Esophagus (tissue), 2 donors: ENCODE measurements around the gene MCEE. TPM values are rescaled to one million over a fixed set of nuclear protein-coding genes. Genes with fewer than 3 reads are reported as not detected.
"Not testable (repeated sequence)": the region's sequence is repeated elsewhere in the genome, so short reads cannot be mapped to it uniquely, and the experiment has no call there.

ENCODE experiments used
- H3K27ac ChIP-seq, 2 donors: one replicate each; pipeline ENCODE4 v1.5.1; 2013; ENCODE audit warnings: low read depth in 2 of 2, mild to moderate bottlenecking in 2 of 2, inconsistent platforms in 1 of 2, low read length in 1 of 2, moderate library complexity in 1 of 2
- H3K27me3 ChIP-seq, 2 donors: one replicate each; pipeline ENCODE4 v1.6.1; 2013; ENCODE audit warnings: low read length in 2 of 2, control low read depth in 1 of 2, mild to moderate bottlenecking in 1 of 2; ENCODE audit not compliant: insufficient read depth in 2 of 2, control insufficient read depth in 1 of 2
- H3K36me3 ChIP-seq, 2 donors: one replicate each; pipeline ENCODE4 v1.6.1; 2013; ENCODE audit warnings: low read length in 1 of 2; ENCODE audit not compliant: control insufficient read depth in 2 of 2, insufficient read depth in 2 of 2
- H3K4me1 ChIP-seq, 2 donors: one replicate each; pipeline ENCODE4 v1.6.1; 2013; ENCODE audit warnings: low read length in 1 of 2; ENCODE audit not compliant: control insufficient read depth in 2 of 2, insufficient read depth in 2 of 2
- H3K4me3 ChIP-seq, 2 donors: one replicate each; pipeline ENCODE4 v1.5.1; 2013; ENCODE audit warnings: low read length in 2 of 2, mild to moderate bottlenecking in 2 of 2, low read depth in 1 of 2, moderate library complexity in 1 of 2
- H3K9me3 ChIP-seq, 2 donors: one replicate each; pipeline ENCODE4 v1.6.1; 2013; ENCODE audit warnings: mild to moderate bottlenecking in 2 of 2, low read depth in 1 of 2, low read length in 1 of 2, moderate library complexity in 1 of 2; ENCODE audit not compliant: control insufficient read depth in 2 of 2, insufficient read depth in 1 of 2
- WGBS, 2 donors: extraction: QIAGEN DNeasy Blood & Tissue Kit; methylation state at CpG; one replicate each; pipeline ENCODE4 v1.1.7; 2013; 5-methylcytosine and 5-hydroxymethylcytosine counted together
- polyA plus RNA-seq, 2 donors: library from polyadenylated mRNA; stranded (reverse); fragments of 200-250 nt; gene quantifications; one replicate each; pipeline ENCODE4 v1.2.3, GENCODE V29; 2013
- donor health status: healthy with polysubstance abuse.
- donor health status: Bipolar disorder and iron deficiency.

Gene MCEE
- polyA plus RNA-seq, 2 donors, result 37.0 to 41.2 TPM

GRCh38 chr2:71113843-71114242 is 16.2 kb downstream of the MCEE start:
- 88 to 100% methylated on average over 1 of the region's 1 CpG for WGBS, 2 donors
- Histone ChIP-seq H3K4me1 (peaks cover 2 to 8% of the 10 kb centered on the region in 2 donors), H3K27ac (no peak overlapping the region), H3K27me3 (no peaks in the 10 kb centered on the region), H3K36me3 (peaks cover 0 to 6% of the 10 kb centered on the region in 2 donors), H3K9me3 (no peaks in the 10 kb centered on the region), H3K4me3 (no peak overlapping the region)

DNA sequence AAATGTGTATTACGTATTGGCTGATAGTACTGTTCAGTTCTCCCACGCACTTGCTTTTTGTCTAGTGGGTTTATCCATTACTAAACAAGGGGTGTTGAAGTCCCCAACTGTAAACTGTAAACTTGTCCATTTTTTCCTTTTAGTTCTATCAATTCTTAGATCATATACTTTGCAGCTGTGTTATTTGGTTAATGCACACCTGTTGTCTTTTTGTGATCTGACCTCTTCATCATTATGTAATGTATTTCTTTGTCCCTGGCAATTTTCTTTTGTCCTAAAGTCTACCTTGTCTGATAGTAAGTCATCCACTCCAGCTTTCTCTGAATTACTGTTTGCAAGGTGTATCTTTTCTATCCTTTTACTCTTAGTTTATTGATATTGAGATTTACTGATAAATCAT is 21.9 kb downstream of the MCEE start:
- no peak overlapping the region for H3K4me3 ChIP-seq
- H3K36me3 ChIP-seq, result no peaks in the 10 kb centered on the region
- no peak overlapping the region for H3K27ac ChIP-seq
- H3K4me1 ChIP-seq, result peaks cover 0 to 3% of the 10 kb centered on the region in 2 donors
- H3K27me3 ChIP-seq, result no peaks in the 10 kb centered on the region
- WGBS, 2 donors, result 90 to 96% methylated on average over 2 of the region's 2 CpGs
- no peaks in the 10 kb centered on the region for H3K9me3 ChIP-seq

- H3K27ac ChIP-seq, H3K9me3 ChIP-seq, H3K4me3 ChIP-seq, H3K36me3 ChIP-seq, H3K27me3 ChIP-seq, H3K4me1 ChIP-seq: not testable (repeated sequence)
- WGBS, 2 donors, result 80 to 81% methylated on average over 6 of the region's 6 CpGs
These were observed 23.6 kb downstream of the MCEE start for GRCh38 chr2:71106463-71106862.

DNA sequence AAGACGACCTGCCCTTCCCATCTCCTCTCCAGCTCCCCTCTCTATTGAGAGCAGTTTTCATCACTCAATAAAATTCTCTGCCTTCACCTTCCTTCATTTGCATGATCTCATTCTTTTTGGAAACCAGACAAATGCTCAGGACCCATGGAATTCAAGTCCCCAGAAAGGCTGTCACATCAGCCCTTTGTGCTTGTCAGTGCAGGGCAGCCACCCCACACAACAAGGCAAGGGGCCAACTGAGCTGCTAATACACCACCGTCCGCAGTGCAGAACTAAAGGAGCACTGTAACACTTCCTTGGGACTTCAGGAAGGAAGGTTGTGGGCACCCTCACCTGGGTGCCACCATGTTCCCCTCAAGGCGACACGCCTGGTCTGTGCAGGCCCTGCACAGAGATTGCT is 26.2 kb downstream of the MCEE start:
- Histone ChIP-seq H3K4me1 (peaks cover 0 to 5% of the 10 kb centered on the region in 2 donors), H3K27ac (peak overlapping the region; percentile 77 to 94), H3K36me3 (no peaks in the 10 kb centered on the region), H3K4me3 (no peak overlapping the region), H3K27me3 (no peaks in the 10 kb centered on the region), H3K9me3 (no peaks in the 10 kb centered on the region)
- 81 to 88% methylated on average over 5 of the region's 5 CpGs for whole genome bisulfite sequencing, 2 donors

- peaks cover 0 to 5% of the 10 kb centered on the region in 2 donors for H3K4me1 ChIP-seq
- H3K27me3 ChIP-seq, result no peaks in the 10 kb centered on the region
- H3K36me3 ChIP-seq, result no peaks in the 10 kb centered on the region
- peak overlapping the region; percentile 81 to 94 for H3K27ac ChIP-seq
- no peaks in the 10 kb centered on the region for H3K9me3 ChIP-seq
- H3K4me3 ChIP-seq, result no peak overlapping the region
- WGBS, 2 donors, result 42 to 55% methylated on average over 6 of the region's 6 CpGs
These were observed 26.9 kb downstream of the MCEE start for GRCh38 chr2:71102981-71103681.

GRCh38 chr2:71101656-71102055 is 28.4 kb downstream of the MCEE start:
- Histone ChIP-seq H3K27ac (peak overlapping the region; percentile 84 to 85), H3K9me3 (no peaks in the 10 kb centered on the region), H3K27me3 (no peaks in the 10 kb centered on the region), H3K4me1 (peaks cover 0 to 5% of the 10 kb centered on the region in 2 donors), H3K4me3 (no peak overlapping the region), H3K36me3 (no peaks in the 10 kb centered on the region)
- WGBS, 2 donors, result 22 to 30% methylated on average over 2 of the region's 2 CpGs

DNA sequence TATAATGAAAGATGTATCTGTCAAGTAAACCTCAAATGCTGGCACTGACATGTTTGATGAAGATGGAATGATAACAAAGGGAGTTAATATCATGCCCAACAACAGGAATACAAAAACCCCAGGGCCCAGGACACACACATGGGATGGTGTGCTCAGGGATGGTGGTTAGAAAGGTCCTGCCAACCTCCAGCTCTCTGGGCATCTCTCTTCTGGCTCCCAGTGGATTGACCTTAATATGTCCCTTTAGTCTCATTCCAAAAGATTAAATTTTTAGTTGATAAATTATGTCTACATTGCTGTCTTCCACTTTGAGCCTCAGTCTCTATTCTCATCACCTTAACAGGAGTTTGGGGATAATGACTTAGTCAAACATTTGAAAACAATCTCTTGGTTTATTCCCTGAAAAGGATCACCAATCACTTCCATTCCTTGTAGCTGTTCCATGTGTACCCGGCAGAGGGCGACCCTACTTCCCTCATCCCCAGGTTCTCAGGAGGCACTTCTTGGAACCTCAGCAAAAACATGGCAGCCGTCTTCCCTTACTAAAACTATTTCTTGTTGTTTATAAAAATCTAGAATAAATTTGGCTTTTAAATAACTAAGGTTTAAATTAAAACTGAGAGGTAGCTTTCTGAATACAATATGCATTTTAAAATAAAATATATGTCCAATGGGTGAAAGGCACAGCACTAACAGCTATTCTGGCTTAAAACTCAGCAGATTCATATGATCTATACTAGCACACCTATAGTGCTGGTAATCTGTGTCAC is 29.6 kb downstream of the MCEE start:
- H3K36me3 ChIP-seq, result no peaks in the 10 kb centered on the region
- no peaks in the 10 kb centered on the region for H3K9me3 ChIP-seq
- no peak overlapping the region for H3K4me3 ChIP-seq
- 6 to 10% methylated on average over 3 of the region's 3 CpGs for WGBS, 2 donors
- H3K27me3 ChIP-seq, result no peaks in the 10 kb centered on the region
- peaks cover 0 to 5% of the 10 kb centered on the region in 2 donors for H3K4me1 ChIP-seq
- H3K27ac ChIP-seq, result no peak overlapping the region

- 94 to 95% methylated on average over 33 of the region's 33 CpGs for WGBS, 2 donors
- H3K4me3 ChIP-seq, H3K36me3 ChIP-seq, H3K27ac ChIP-seq, H3K9me3 ChIP-seq, H3K4me1 ChIP-seq, H3K27me3 ChIP-seq: not testable (repeated sequence)
These were observed 37.4 kb downstream of the MCEE start for GRCh38 chr2:71092491-71093260.

DNA sequence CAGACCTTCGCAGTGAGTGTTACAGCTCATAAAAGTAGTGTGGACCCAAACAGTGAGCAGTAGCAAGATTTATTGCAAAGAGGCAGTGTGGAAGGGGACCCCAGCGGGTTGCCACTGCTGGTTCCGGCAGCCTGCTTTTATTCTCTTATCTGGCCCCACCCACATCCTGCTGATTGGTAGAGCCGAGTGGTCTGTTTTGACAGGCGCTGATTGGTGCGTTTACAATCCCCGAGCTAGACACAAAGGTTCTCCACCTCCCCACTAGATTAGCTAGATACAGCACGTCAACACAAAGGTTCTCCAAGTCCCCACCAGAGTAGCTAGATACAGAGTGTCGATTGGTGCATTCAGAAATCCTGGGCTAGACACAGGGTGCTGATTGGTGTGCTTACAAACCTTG is 38.2 kb downstream of the MCEE start:
- not testable (repeated sequence) for H3K27me3 ChIP-seq
- WGBS, 2 donors, result 85% methylated on average over 9 of the region's 9 CpGs

More for the DNA sequence above, 38.2 kb downstream of the MCEE start:
- not testable (repeated sequence) for H3K4me3 ChIP-seq, H3K4me1 ChIP-seq, H3K36me3 ChIP-seq, H3K9me3 ChIP-seq, H3K27ac ChIP-seq
